ENCODE results near the gene PRELID3B.

- TF ChIP-seq CTCF (conservative IDR thresholded peaks at IDR 0.05) (no peak), ZFX (IDR thresholded peaks at IDR 0.05) (no peak)
Observed at GRCh38 chr20:59010995-59011873, 31.4 kb downstream of the PRELID3B start.

Data from C4-2B (cell line).